Measurements from ENCODE around the gene CCR3. TPM values are rescaled to one million over a fixed set of nuclear protein-coding genes. Genes with fewer than 3 reads are reported as not detected.

Gene CCR3
- total RNA-seq, 1 experiment from 2014 or later: not detected

GRCh38 chr3:46301122-46301835, 59.0 kb downstream of the CCR3 start:
- Histone ChIP-seq H3K27me3 (peaks cover 2% of the 10 kb centered on the region; the same call in 1 of the 2 replicates), H3K9me3 (no peaks in the 10 kb centered on the region), H3K36me3 (no peaks in the 10 kb centered on the region), H3K4me3 (no peak overlapping the region)
- no peak for DNase-seq

GRCh38 chr3:46303240-46303639, 61.0 kb downstream of the CCR3 start:
- Histone ChIP-seq H3K4me3 (no peak overlapping the region), H3K27me3 (peaks cover 2% of the 10 kb centered on the region; the same call in 1 of the 2 replicates), H3K36me3 (no peaks in the 10 kb centered on the region), H3K9me3 (no peaks in the 10 kb centered on the region)
- no peak for DNase-seq

- H3K27me3 ChIP-seq: peaks cover 2% of the 10 kb centered on the region; the same call in 1 of the 2 replicates
- DNase-seq: no peak
- no peak overlapping the region for H3K4me3 ChIP-seq
- no peaks in the 10 kb centered on the region for H3K9me3 ChIP-seq
- no peaks in the 10 kb centered on the region for H3K36me3 ChIP-seq
Observed at GRCh38 chr3:46304739-46305138, 62.5 kb downstream of the CCR3 start.

- Histone ChIP-seq H3K9me3 (no peaks in the 10 kb centered on the region), H3K27me3 (peaks cover 4% of the 10 kb centered on the region; the same call in 1 of the 2 replicates), H3K4me3 (no peak overlapping the region), H3K36me3 (no peaks in the 10 kb centered on the region)
- DNase-seq: no peak
Observed at GRCh38 chr3:46312991-46313390, 70.7 kb downstream of the CCR3 start.

GRCh38 chr3:46314517-46314916, 72.3 kb downstream of the CCR3 start:
- no peaks in the 10 kb centered on the region for H3K36me3 ChIP-seq
- no peak overlapping the region for H3K4me3 ChIP-seq
- DNase-seq: no peak
- H3K9me3 ChIP-seq: no peaks in the 10 kb centered on the region
- H3K27me3 ChIP-seq: peaks cover 4% of the 10 kb centered on the region; the same call in 1 of the 2 replicates

- no peaks in the 10 kb centered on the region for H3K36me3 ChIP-seq
- H3K27me3 ChIP-seq: peaks cover 4% of the 10 kb centered on the region; the same call in 1 of the 2 replicates
- no peaks in the 10 kb centered on the region for H3K9me3 ChIP-seq
- no peak overlapping the region for H3K4me3 ChIP-seq
- no peak for DNase-seq
Observed at GRCh38 chr3:46316206-46316605, 73.9 kb downstream of the CCR3 start.

Other genes starting within 250 kb of the CCR3 start
- 10.5 and 12.6 TPM in 2 replicates for gene FYCO1, start 246.6 kb upstream of the CCR3 start, total RNA-seq (2014; rRNA removed; shearing (Covaris generic); ENCODE audit: low replicate concordance)
- not detected in 2 replicates for gene XCR1, start 215.0 kb upstream of the CCR3 start, total RNA-seq (2014; rRNA removed; shearing (Covaris generic); ENCODE audit: low replicate concordance)
- gene CCR1, start 34.1 kb upstream of the CCR3 start, total RNA-seq (2014; rRNA removed; shearing (Covaris generic); ENCODE audit: low replicate concordance): not detected in 2 replicates
- gene CCR2, start 111.7 kb downstream of the CCR3 start, total RNA-seq (2014; rRNA removed; shearing (Covaris generic); ENCODE audit: low replicate concordance): not detected in 2 replicates
- not detected in 2 replicates for gene CCR5, start 128.5 kb downstream of the CCR3 start, total RNA-seq (2014; rRNA removed; shearing (Covaris generic); ENCODE audit: low replicate concordance)
- not detected in 2 replicates for gene CCRL2, start 164.8 kb downstream of the CCR3 start, total RNA-seq (2014; rRNA removed; shearing (Covaris generic); ENCODE audit: low replicate concordance)
- not detected in 2 replicates for gene LTF, start 222.4 kb downstream of the CCR3 start, total RNA-seq (2014; rRNA removed; shearing (Covaris generic); ENCODE audit: low replicate concordance)

Data from MG63 (cell line).